Tibial nerve (tissue), 4 donors: Measurements from ENCODE around the gene SMLR1.

ENCODE experiments used
- EP300 ChIP-seq, 2 donors: sonication (generic); formaldehyde crosslinking; IDR thresholded peaks; one replicate each; pipeline ENCODE4 v1.6.1; 2017; ENCODE audit warnings: antibody characterized with exemption in 2 of 2, mild to moderate bottlenecking in 1 of 2
- TF ChIP-seq, protein P1 (sequence below), 5 experiments: fragments of 200-600 bp in 3 of 5; fragments of 450-650 bp in 2 of 5; sonication (generic) in 3 of 5; IDR thresholded peaks; one replicate each; pipeline ENCODE4 v1.5.1; 2016 to 2019; ENCODE audit warnings: antibody characterized with exemption in 5 of 5, mild to moderate bottlenecking in 3 of 5, moderate library complexity in 2 of 5

DNA sequence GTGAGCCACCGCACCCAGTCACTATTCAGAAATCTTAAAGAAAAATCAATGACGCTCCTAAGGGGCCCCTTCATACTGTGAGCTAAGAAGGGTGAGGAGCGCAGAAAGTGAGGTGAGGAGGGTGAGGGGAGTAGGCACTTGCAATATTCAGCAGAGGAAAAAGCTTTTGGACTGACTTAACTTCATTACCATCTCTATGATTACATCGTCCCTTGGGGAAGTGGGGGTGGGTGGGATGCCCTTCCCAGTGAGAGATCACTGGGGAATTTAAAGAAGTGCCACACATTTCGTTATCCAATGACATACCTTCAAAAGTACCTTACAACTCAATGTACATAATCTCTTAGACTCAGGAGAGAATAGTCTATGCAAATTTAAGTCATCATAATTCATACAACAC lies 46.5 kb downstream of the SMLR1 start:
- TF ChIP-seq, protein P1, sequence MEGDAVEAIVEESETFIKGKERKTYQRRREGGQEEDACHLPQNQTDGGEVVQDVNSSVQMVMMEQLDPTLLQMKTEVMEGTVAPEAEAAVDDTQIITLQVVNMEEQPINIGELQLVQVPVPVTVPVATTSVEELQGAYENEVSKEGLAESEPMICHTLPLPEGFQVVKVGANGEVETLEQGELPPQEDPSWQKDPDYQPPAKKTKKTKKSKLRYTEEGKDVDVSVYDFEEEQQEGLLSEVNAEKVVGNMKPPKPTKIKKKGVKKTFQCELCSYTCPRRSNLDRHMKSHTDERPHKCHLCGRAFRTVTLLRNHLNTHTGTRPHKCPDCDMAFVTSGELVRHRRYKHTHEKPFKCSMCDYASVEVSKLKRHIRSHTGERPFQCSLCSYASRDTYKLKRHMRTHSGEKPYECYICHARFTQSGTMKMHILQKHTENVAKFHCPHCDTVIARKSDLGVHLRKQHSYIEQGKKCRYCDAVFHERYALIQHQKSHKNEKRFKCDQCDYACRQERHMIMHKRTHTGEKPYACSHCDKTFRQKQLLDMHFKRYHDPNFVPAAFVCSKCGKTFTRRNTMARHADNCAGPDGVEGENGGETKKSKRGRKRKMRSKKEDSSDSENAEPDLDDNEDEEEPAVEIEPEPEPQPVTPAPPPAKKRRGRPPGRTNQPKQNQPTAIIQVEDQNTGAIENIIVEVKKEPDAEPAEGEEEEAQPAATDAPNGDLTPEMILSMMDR (IDR thresholded peaks at IDR 0.05) = no peak
- no peak for TF ChIP-seq EP300 (IDR thresholded peaks at IDR 0.05)
